GM12801 (cell line): Measurements from ENCODE around the gene PRSS48.

ENCODE experiments used
- CTCF ChIP-seq: IDR thresholded peaks from one replicate; pipeline ENCODE4 v1.5.1; 2011; ENCODE audit warnings: control low read depth; ENCODE audit not compliant: insufficient read length; ENCODE audit errors: extremely low read depth

PRSS48 gene

GRCh38 chr4:151256134-151256533 is 20.8 kb upstream of the PRSS48 start:
- TF ChIP-seq CTCF: no peak

- TF ChIP-seq CTCF: no peak
Measured at GRCh38 chr4:151257704-151258103, 19.3 kb upstream of the PRSS48 start.

- TF ChIP-seq CTCF: no peak
Measured at GRCh38 chr4:151259752-151260151, 17.2 kb upstream of the PRSS48 start.

- TF ChIP-seq CTCF: no peak
Measured at GRCh38 chr4:151260526-151260925, 16.4 kb upstream of the PRSS48 start.

- no peak for TF ChIP-seq CTCF
Measured at GRCh38 chr4:151263455-151263854, 13.5 kb upstream of the PRSS48 start.

GRCh38 chr4:151266497-151266896 is 10.5 kb upstream of the PRSS48 start:
- no peak for TF ChIP-seq CTCF

- TF ChIP-seq CTCF: no peak
Measured at GRCh38 chr4:151267104-151267503, 9.9 kb upstream of the PRSS48 start.
